Measurements from ENCODE around the gene FGF5. TPM values are rescaled to one million over a fixed set of nuclear protein-coding genes. Genes with fewer than 3 reads are reported as not detected.

Gene FGF5
- total RNA-seq, 4 donors from 2014 or later: 0.14 to 4.1 (median 0.16) TPM; not detected in 1

GRCh38 chr4:80321341-80321740, 54.9 kb downstream of the FGF5 start:
- no peaks in the 10 kb centered on the region for H3K9me3 ChIP-seq
- no peak overlapping the region for H3K27ac ChIP-seq
- no peak for TF ChIP-seq EP300 (IDR thresholded peaks at IDR 0.05; ENCODE audit: low read depth)
- no peak for TF ChIP-seq POLR2AphosphoS5 (IDR thresholded peaks at IDR 0.05)
- TF ChIP-seq POLR2A (IDR thresholded peaks at IDR 0.05): no peak
- no peak for TF ChIP-seq CTCF (IDR thresholded peaks at IDR 0.05)
- in situ Hi-C loops (cut with MboI; ENCODE audit: low pct_ligation_motif_present in 1 of 4, low pct_unique_long_range_greater_than_20kb in 1 of 4, low sequenced_read_pairs in 3 of 4) (no loop called here), intact Hi-C loops (cut with DNase I; ENCODE audit: low total_unique reads) (no loop called here)
- 92% methylated on average over 4 to 8 of the region's 8 CpGs for WGBS, 2 donors (ENCODE audit: low coverage in 1 of 2)
- no peak overlapping the region for H3K4me3 ChIP-seq
- H3K4me1 ChIP-seq: no peaks in the 10 kb centered on the region
- no peak for DNase-seq
- no peaks in the 10 kb centered on the region for H3K27me3 ChIP-seq
- no peaks in the 10 kb centered on the region for H3K36me3 ChIP-seq

- DNase-seq: no peak
- in situ Hi-C loops (cut with MboI; ENCODE audit: low pct_ligation_motif_present in 1 of 4, low pct_unique_long_range_greater_than_20kb in 1 of 4, low sequenced_read_pairs in 3 of 4): no loop called here
- no peak overlapping the region for H3K4me3 ChIP-seq
These were observed 55.3 kb downstream of the FGF5 start for GRCh38 chr4:80321776-80322175.

GRCh38 chr4:80322716-80323115, 56.3 kb downstream of the FGF5 start:
- Histone ChIP-seq H3K9me3 (no peaks in the 10 kb centered on the region), H3K27ac (no peak overlapping the region), H3K4me3 (no peak overlapping the region), H3K27me3 (no peaks in the 10 kb centered on the region), H3K4me1 (no peaks in the 10 kb centered on the region), H3K36me3 (no peaks in the 10 kb centered on the region)
- intact Hi-C loops (cut with DNase I; ENCODE audit: low total_unique reads) (no loop called here), in situ Hi-C loops (cut with MboI; ENCODE audit: low pct_ligation_motif_present in 1 of 4, low pct_unique_long_range_greater_than_20kb in 1 of 4, low sequenced_read_pairs in 3 of 4) (no loop called here)
- no peak for DNase-seq
- no peak for TF ChIP-seq CTCF (IDR thresholded peaks at IDR 0.05)
- no peak for TF ChIP-seq POLR2A (IDR thresholded peaks at IDR 0.05)
- TF ChIP-seq POLR2AphosphoS5 (IDR thresholded peaks at IDR 0.05): no peak
- TF ChIP-seq EP300 (IDR thresholded peaks at IDR 0.05; ENCODE audit: low read depth): no peak

More at GRCh38 chr4:80321776-80322175, 55.3 kb downstream of the FGF5 start:
- Histone ChIP-seq H3K4me1 (no peaks in the 10 kb centered on the region), H3K27ac (no peak overlapping the region), H3K9me3 (no peaks in the 10 kb centered on the region), H3K27me3 (no peaks in the 10 kb centered on the region), H3K36me3 (no peaks in the 10 kb centered on the region)
- 88% methylated on average over 4 of the region's 4 CpGs; no CpG with 5 or more reads in 1 of the 2 donors for WGBS, 2 donors (ENCODE audit: low coverage in 1 of 2)
- intact Hi-C loops (cut with DNase I; ENCODE audit: low total_unique reads): no loop called here
- TF ChIP-seq POLR2A (IDR thresholded peaks at IDR 0.05): no peak

GRCh38 chr4:80324171-80324570, 57.7 kb downstream of the FGF5 start:
- no peak for TF ChIP-seq POLR2AphosphoS5 (IDR thresholded peaks at IDR 0.05)
- TF ChIP-seq CTCF (IDR thresholded peaks at IDR 0.05): no peak
- no peak for TF ChIP-seq EP300 (IDR thresholded peaks at IDR 0.05; ENCODE audit: low read depth)
- TF ChIP-seq POLR2A (IDR thresholded peaks at IDR 0.05): no peak
- H3K27ac ChIP-seq: no peak overlapping the region
- 77% methylated on average over 6 of the region's 6 CpGs for WGBS, 2 donors (ENCODE audit: low coverage in 1 of 2)
- no peak overlapping the region for H3K4me3 ChIP-seq
- no peaks in the 10 kb centered on the region for H3K36me3 ChIP-seq
- H3K27me3 ChIP-seq: no peaks in the 10 kb centered on the region
- H3K4me1 ChIP-seq: no peaks in the 10 kb centered on the region
- no peak for DNase-seq
- intact Hi-C loops (cut with DNase I; ENCODE audit: low total_unique reads): no loop called here
- in situ Hi-C loops (cut with MboI; ENCODE audit: low pct_ligation_motif_present in 1 of 4, low pct_unique_long_range_greater_than_20kb in 1 of 4, low sequenced_read_pairs in 3 of 4): no loop called here
- no peaks in the 10 kb centered on the region for H3K9me3 ChIP-seq

- intact Hi-C loops (cut with DNase I; ENCODE audit: low total_unique reads) (no loop called here), in situ Hi-C loops (cut with MboI; ENCODE audit: low pct_ligation_motif_present in 1 of 4, low pct_unique_long_range_greater_than_20kb in 1 of 4, low sequenced_read_pairs in 3 of 4) (no loop called here)
- Histone ChIP-seq H3K36me3 (no peaks in the 10 kb centered on the region), H3K4me1 (peaks cover 0 to 14% (median 9%) of the 10 kb centered on the region in 4 donors), H3K27me3 (peaks cover 30% of the 10 kb centered on the region), H3K9me3 (no peaks in the 10 kb centered on the region), H3K4me3 (no peak overlapping the region), H3K27ac (no peak overlapping the region)
- no peak for DNase-seq
- 67 to 74% methylated on average over 2 of the region's 2 CpGs for WGBS, 2 donors (ENCODE audit: low coverage in 1 of 2)
- TF ChIP-seq POLR2A (IDR thresholded peaks at IDR 0.05) (no peak), CTCF (IDR thresholded peaks at IDR 0.05) (no peak), EP300 (IDR thresholded peaks at IDR 0.05; ENCODE audit: low read depth) (no peak), POLR2AphosphoS5 (IDR thresholded peaks at IDR 0.05) (no peak)
These were observed 65.2 kb downstream of the FGF5 start for GRCh38 chr4:80331693-80332092.

Data from transverse colon (tissue), 4 donors.